Subcutaneous abdominal adipose tissue (tissue), 5 donors: ENCODE data around the gene ZNF549.

ENCODE experiments used
- H3K27ac ChIP-seq: one replicate; pipeline ENCODE4 v1.7.0; 2013; ENCODE audit warnings: low read depth, mild to moderate bottlenecking, inconsistent platforms, low read length, moderate library complexity
- H3K27me3 ChIP-seq, 5 donors: one replicate each; pipeline ENCODE4 v1.7.0; 2013; ENCODE audit warnings: low read length in 5 of 5, inconsistent platforms in 1 of 5; ENCODE audit not compliant: control insufficient read depth in 5 of 5, insufficient read depth in 4 of 5
- H3K36me3 ChIP-seq, 5 donors: one replicate each; pipeline ENCODE4 v1.7.0; 2013; ENCODE audit warnings: low read length in 5 of 5; ENCODE audit not compliant: control insufficient read depth in 5 of 5, insufficient read depth in 5 of 5
- H3K4me1 ChIP-seq, 5 donors: one replicate each; pipeline ENCODE4 v1.7.0; 2013; ENCODE audit warnings: low read length in 5 of 5, mild to moderate bottlenecking in 3 of 5, moderate library complexity in 1 of 5; ENCODE audit not compliant: control insufficient read depth in 5 of 5, insufficient read depth in 5 of 5
- H3K4me3 ChIP-seq, 5 donors: one replicate each; pipeline ENCODE4 v1.7.0; 2013; ENCODE audit warnings: low read length in 5 of 5, low read depth in 1 of 5
- H3K9ac ChIP-seq, 5 donors: one replicate each; pipeline ENCODE4 v1.7.0; 2013; ENCODE audit warnings: low read length in 5 of 5, mild to moderate bottlenecking in 4 of 5, moderate library complexity in 3 of 5
- H3K9me3 ChIP-seq, 5 donors: one replicate each; pipeline ENCODE4 v1.7.0; 2013; ENCODE audit warnings: low read length in 5 of 5; ENCODE audit not compliant: control insufficient read depth in 5 of 5
- donor health status: healthy.
- donor health status: healthy.
- donor health status: healthy.
- donor health status: healthy.
- donor health status: healthy.

ZNF549 gene

DNA sequence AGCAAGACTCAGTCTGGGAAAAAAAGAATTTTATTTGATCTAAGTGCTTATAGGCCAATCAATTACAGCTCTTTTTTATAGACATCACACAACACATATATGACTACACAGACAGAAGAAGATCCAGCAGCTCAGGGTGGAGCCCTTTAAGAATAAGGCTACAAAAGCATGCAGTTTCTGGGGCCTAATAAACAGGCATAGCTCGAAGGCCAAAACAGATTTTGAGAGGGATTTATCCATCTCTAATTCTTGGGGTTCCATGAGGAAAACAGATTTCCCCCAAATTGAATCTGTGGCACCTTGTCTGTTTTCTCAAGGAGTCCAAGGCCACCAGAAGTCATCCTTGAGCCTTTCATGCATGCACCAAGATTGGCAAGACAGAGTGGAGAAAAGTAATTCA lies 36.4 kb downstream of the ZNF549 start:
- Histone ChIP-seq H3K36me3 (no peaks in the 10 kb centered on the region), H3K4me1 (peaks cover 4 to 20% (median 13%) of the 10 kb centered on the region in 5 donors), H3K9ac (no peak overlapping the region), H3K4me3 (no peak overlapping the region), H3K27me3 (no peaks in the 10 kb centered on the region), H3K27ac (no peak overlapping the region), H3K9me3 (peaks cover 29 to 57% (median 37%) of the 10 kb centered on the region in 5 donors)

DNA sequence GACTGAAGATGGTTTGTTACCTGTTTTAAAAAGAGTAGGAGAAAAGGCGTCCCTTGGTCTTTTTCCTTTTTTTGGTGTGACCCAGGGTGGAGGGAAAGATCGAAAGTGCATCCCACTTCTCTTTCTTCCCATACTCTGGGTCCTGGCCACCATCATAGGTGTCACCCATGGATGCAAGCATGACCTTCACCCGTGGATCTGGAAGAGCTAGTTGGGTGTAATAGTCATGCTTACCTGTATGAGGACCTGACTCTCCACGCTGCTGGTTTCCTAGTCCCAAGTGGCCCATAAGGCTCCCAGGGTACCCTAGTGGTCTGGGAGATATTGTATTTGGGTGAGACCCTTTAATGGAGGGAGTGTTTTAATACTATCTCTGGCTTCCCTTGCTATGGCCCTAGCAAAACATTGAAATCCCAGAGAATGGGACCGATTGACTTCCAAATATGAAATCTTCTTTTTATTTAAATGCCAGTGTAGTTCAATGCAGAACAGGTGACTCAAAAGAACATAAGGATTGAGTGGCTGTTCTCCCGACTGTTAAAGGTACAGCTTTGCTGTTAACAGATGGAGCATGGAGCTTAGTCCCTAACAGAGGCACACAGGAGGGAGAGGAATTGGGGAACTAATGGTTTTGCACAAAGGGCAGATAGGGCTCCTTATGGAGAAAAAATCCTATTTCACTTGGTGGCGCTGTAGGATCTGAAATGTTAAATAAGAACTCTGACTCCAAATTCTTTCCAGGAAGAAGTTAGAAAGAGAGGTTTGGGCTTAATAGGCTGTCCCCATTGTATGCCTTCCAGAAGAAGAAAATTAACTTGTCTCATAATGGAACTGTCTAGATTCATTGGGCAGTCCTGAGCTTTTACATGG lies 39.5 kb downstream of the ZNF549 start:
- peaks cover 43 to 86% (median 66%) of the 10 kb centered on the region in 5 donors for H3K9me3 ChIP-seq
- H3K27ac ChIP-seq, result no peak overlapping the region
- no peak overlapping the region for H3K9ac ChIP-seq
- H3K4me1 ChIP-seq, result no peaks in the 10 kb centered on the region
- H3K27me3 ChIP-seq, result no peaks in the 10 kb centered on the region
- H3K36me3 ChIP-seq, result peaks cover 0 to 4% (median 1%) of the 10 kb centered on the region in 5 donors
- peak overlapping the region; percentile 1 to 49 (median 22) for H3K4me3 ChIP-seq

DNA sequence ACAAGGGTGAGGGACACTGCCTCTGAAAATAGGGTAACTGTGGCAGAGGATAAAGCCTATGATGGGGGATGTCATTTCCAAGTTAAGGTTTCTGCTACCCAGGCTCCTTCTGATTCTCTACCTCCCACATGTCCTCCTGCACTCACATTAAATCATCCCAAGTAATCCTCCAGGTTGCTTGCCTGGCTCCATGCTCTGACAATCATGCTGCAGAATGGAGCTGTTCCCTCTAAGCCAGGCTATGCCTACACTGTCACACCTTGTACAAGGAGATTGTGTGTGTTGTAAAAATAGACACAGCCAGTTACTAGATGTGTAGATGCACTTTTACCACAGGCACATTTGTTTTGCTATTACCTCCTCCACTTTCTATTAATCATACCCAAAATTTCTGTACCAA lies 43.6 kb downstream of the ZNF549 start:
- peaks cover 0 to 10% (median 0%) of the 10 kb centered on the region in 5 donors for H3K27me3 ChIP-seq
- no peak overlapping the region for H3K9ac ChIP-seq
- H3K27ac ChIP-seq, result no peak overlapping the region
- peak overlapping the region in 4 of 5 donors; percentile 10 to 93 (median 52) for H3K4me3 ChIP-seq
- H3K4me1 ChIP-seq, result peaks cover 0 to 11% (median 0%) of the 10 kb centered on the region in 5 donors
- H3K36me3 ChIP-seq, result peaks cover 33 to 45% (median 40%) of the 10 kb centered on the region in 5 donors
- H3K9me3 ChIP-seq, result peaks cover 71 to 98% (median 95%) of the 10 kb centered on the region in 5 donors

DNA sequence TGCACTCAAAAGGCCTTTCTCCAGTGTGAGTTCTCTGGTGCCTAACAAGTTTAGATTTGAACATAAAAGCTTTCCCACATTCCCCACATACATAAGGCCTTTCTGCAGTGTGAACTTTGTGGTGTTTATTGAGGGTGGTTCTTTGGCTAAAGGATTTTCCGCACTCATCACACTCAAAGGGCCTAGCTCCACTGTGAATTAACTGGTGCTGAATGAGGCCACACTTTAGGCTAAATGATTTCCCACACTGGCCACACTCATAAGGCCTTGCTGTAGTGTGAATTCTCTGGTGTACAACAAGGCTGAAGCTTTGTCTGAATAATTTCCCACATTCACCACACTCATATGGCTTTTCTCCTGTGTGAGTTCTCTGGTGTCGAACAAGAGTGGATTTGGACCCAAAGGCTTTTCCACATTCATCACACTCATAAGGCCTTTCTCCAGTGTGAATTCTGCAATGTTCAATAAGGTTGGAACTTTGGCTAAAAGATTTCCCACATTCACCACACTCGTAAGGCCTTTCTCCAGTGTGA lies 45.3 kb downstream of the ZNF549 start:
- Histone ChIP-seq H3K36me3 (peaks cover 33 to 58% (median 50%) of the 10 kb centered on the region in 5 donors), H3K4me3 (peak overlapping the region; percentile 26 to 93 (median 45)), H3K9me3 (peaks cover 69 to 97% (median 93%) of the 10 kb centered on the region in 5 donors), H3K4me1 (peaks cover 0 to 11% (median 2%) of the 10 kb centered on the region in 5 donors), H3K9ac (peak overlapping the region in 1 of 5 donors; percentile 91), H3K27me3 (peaks cover 0 to 10% (median 0%) of the 10 kb centered on the region in 5 donors), H3K27ac (no peak overlapping the region)

DNA sequence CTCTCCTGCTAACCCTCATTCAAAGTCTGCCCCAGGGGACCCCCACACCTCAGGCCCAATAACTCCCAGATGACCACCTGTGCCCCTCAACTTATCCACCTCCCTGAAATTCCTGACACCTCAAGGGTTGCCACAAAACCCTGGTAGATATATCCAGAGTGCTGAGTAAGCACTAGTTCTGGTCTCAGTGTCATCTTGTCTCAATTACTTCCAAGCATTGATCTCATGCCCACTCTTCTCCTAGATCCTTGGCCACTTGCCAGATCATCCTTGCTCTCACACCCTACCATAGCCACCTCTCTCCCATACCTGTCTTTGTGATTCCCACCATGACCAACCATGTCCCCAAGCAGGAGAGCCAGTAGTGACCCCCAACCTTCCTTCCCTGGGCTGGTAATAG lies 49.5 kb downstream of the ZNF549 start:
- Histone ChIP-seq H3K27me3 (peaks cover 0 to 10% (median 0%) of the 10 kb centered on the region in 5 donors), H3K9me3 (peaks cover 52 to 60% (median 59%) of the 10 kb centered on the region in 5 donors), H3K27ac (no peak overlapping the region), H3K4me3 (peak overlapping the region; percentile 32 to 93 (median 59)), H3K4me1 (peaks cover 14 to 18% (median 16%) of the 10 kb centered on the region in 5 donors), H3K9ac (no peak overlapping the region), H3K36me3 (peaks cover 32 to 53% (median 48%) of the 10 kb centered on the region in 5 donors)

DNA sequence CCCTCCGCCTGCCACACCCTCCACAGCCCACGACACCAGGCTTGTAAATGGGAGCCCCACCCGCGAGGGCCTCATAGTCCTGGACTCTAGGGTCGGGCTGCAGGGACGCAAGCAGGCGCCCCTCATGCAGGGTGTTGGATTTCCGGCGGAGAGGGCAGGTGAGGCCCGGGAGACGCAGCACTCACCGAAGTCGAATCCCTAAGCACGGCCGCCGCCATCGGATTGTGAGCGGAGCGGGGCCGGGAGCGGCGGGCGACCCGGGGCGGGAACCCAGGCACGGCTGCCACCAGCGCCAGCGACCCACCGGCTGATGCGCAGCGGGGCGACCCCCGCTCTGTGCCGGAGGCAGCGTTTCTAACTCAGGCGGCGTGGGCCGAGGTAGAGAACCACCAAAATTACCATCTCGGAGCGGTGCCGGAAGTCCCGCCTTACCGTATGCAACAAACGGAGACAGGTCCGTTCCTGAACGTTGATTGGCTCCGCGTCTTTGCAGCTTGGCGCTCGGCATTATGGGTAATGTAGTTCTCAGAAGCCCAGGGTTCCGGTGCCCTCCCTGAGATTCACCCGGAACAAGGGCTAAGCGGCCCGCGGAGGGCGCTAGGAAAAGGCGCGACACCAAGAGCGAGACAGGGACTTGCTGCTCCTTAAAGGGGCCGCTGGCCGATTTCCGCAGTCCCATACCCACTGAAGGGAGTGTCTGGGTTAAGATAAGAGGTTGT lies 51.5 kb downstream of the ZNF549 start, which contains the start of gene ZNF416:
ZNF416 (minus strand) TSS at position 425 of the 719 bp plus-strand sequence; CDS start at position 218, 207 bp downstream.
- peak within 1 kb of the TSS in 4 of 5 donors; percentile 70 to 91 (median 88) for H3K9ac ChIP-seq
- H3K36me3 ChIP-seq, result peaks cover 13 to 34% (median 29%) of the 10 kb centered on the region in 5 donors
- peak within 1 kb of the TSS; percentile 73 to 98 (median 92) for H3K4me3 ChIP-seq
- H3K27ac ChIP-seq, result peak within 1 kb of the TSS; percentile 46
- no peaks in the 10 kb centered on the region for H3K27me3 ChIP-seq
- peaks cover 34 to 48% (median 39%) of the 10 kb centered on the region in 5 donors for H3K9me3 ChIP-seq
- H3K4me1 ChIP-seq, result peaks cover 3 to 25% (median 22%) of the 10 kb centered on the region in 5 donors

DNA sequence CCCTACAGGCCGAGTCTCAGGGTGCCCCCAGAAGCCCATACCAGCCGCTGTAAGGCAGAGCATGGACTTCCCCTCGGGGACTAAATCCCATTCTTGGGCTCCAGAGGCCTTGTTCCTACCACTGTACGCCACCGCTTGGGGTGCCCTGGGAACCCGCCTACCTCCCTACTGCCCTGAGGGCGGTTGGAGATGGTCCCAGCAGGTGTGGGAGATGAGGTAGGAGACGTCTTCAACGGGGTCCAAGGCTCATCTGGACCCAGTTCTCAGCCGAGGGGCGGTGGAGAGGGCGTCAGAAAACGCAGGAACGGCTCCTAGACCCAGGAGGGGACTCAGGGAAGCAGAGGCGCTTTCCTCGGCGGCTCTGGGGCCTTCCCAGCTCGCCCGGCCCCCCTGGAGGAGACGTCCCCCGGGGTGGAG lies 56.0 kb downstream of the ZNF549 start:
- H3K9me3 ChIP-seq, result peaks cover 8 to 33% (median 23%) of the 10 kb centered on the region in 5 donors
- H3K4me1 ChIP-seq, result peaks cover under 1 to 27% (median 27%) of the 10 kb centered on the region in 5 donors
- no peaks in the 10 kb centered on the region for H3K27me3 ChIP-seq
- no peak overlapping the region for H3K9ac ChIP-seq
- H3K27ac ChIP-seq, result no peak overlapping the region
- H3K36me3 ChIP-seq, result peaks cover 0 to 6% (median 2%) of the 10 kb centered on the region in 5 donors
- H3K4me3 ChIP-seq, result peak overlapping the region; percentile 8 to 93 (median 78)

DNA sequence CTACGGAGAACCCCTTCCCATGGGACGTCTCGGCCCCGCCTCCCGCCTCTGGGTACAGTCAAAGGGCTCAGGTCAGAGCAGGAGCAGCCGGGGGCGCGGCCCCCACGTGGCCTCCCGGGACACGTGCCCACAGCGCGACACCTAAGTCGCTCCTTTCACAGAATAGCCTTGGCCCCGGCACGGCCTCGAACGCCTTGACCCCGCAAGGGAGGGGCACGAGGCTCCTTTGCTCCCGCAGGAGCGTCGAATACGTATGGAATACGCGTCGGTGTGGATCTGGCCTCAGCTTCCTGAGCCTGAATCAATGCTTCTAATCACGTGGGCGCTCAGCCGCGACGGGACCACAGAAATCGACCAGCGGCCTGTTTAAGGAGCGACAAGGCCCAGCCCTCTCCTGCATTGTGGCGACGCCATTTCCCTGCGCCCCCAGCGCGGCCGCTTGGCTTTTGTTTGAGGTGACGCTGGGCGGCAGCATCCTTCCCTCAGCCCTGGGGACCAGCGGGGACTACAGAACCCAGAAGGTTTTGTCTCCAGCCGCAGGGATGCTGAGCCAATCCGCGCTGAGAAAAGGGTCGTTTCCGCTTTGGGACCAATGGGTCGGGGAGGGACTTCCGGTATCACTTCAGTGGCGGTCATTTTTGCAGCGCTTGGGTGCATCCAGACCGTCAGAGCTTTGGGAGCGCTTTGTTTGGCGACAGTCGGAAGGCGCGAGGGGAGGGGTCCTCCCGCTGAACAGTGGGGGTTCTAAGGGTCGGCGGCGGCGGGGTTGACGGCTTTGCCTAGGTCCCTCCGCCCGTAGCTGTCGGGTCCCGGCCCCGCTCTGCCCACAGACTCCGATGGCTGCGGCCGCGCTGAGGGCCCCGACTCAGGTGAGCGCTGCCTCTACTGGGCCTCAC lies 56.6 kb downstream of the ZNF549 start, which contains the start of gene ZIK1:
ZIK1 (plus strand) TSS at position 625 of the 896 bp plus-strand sequence; CDS start at position 837, 212 bp downstream.
- Histone ChIP-seq H3K27ac (no peak within 1 kb of the TSS), H3K4me1 (peaks cover 0 to 24% (median 22%) of the 10 kb centered on the region in 5 donors), H3K4me3 (peak within 1 kb of the TSS; percentile 74 to 93 (median 78)), H3K9ac (peak within 1 kb of the TSS in 3 of 5 donors; percentile 32 to 67 (median 65)), H3K27me3 (no peaks in the 10 kb centered on the region), H3K36me3 (peaks cover 0 to 12% (median 9%) of the 10 kb centered on the region in 5 donors), H3K9me3 (peaks cover 13 to 40% (median 29%) of the 10 kb centered on the region in 5 donors)
